HepG2 (cell line): ENCODE measurements around the gene CAMKMT. TPM values are rescaled to one million over a fixed set of nuclear protein-coding genes. Genes with fewer than 3 reads are reported as not detected.

Source experiments
- CEBPB ChIP-seq: IDR thresholded peaks from 2 replicates; pipeline ENCODE4 v1.6.1; 2011; ENCODE audit warnings: low read depth, low read length, improper control_type of control experiment, borderline replicate concordance
- CENPX ChIP-seq: sonication (generic); formaldehyde crosslinking; IDR thresholded peaks from 2 replicates; pipeline ENCODE4 v1.9.0; 2021; ENCODE audit warnings: mild to moderate bottlenecking, missing genetic modification reagents, moderate library complexity
- DNMT3B ChIP-seq: conservative IDR thresholded peaks from 2 replicates; pipeline ENCODE4 v1.6.1; 2016; ENCODE audit warnings: missing biosample characterization, control low read depth
- HNF4A ChIP-seq: sonication (generic); formaldehyde crosslinking; IDR thresholded peaks from 2 replicates; pipeline ENCODE4 v1.4.0; 2020; ENCODE audit warnings: missing genetic modification reagents
- KIAA2018 ChIP-seq: sonication (generic); formaldehyde crosslinking; IDR thresholded peaks from 2 replicates; pipeline ENCODE4 v1.5.0; 2020; ENCODE audit warnings: mild to moderate bottlenecking, missing genetic modification reagents, borderline replicate concordance
- MAFK ChIP-seq, 2 experiments: IDR thresholded peaks in 1 of 2; conservative IDR thresholded peaks in 1 of 2; 2 replicates each; pipeline ENCODE4 v1.6.1; 2011; ENCODE audit warnings: improper control_type of control experiment in 2 of 2, low read length in 2 of 2
- POGK ChIP-seq: sonication (generic); formaldehyde crosslinking; conservative IDR thresholded peaks from 2 replicates; pipeline ENCODE4 v1.8.0; 2022; ENCODE audit warnings: mild to moderate bottlenecking, moderate library complexity, missing genetic modification reagents
- POLR2AphosphoS2 ChIP-seq: IDR thresholded peaks from 2 replicates; pipeline ENCODE4 v1.6.1; 2011; ENCODE audit warnings: low read depth, low read length, improper control_type of control experiment
- SAFB2 ChIP-seq: sonication (generic); formaldehyde crosslinking; IDR thresholded peaks from 2 replicates; pipeline ENCODE4 v1.5.1; 2020; ENCODE audit warnings: missing genetic modification reagents, low read depth, mild to moderate bottlenecking, borderline replicate concordance
- WIZ ChIP-seq: sonication (generic); formaldehyde crosslinking; IDR thresholded peaks from 2 replicates; pipeline ENCODE4 v1.5.1; 2020; ENCODE audit warnings: mild to moderate bottlenecking, missing genetic modification reagents
- ZC3H4 ChIP-seq: sonication (generic); formaldehyde crosslinking; IDR thresholded peaks from 2 replicates; pipeline ENCODE4 v1.4.0; 2020; ENCODE audit warnings: missing genetic modification reagents, borderline replicate concordance
- ZNF101 ChIP-seq: sonication (generic); formaldehyde crosslinking; IDR thresholded peaks from 2 replicates; pipeline ENCODE4 v1.4.0; 2020; ENCODE audit warnings: mild to moderate bottlenecking, low read depth, missing genetic modification reagents, borderline replicate concordance
- ZNF143 ChIP-seq: sonication (generic); formaldehyde crosslinking; IDR thresholded peaks from 2 replicates; pipeline ENCODE4 v1.4.0; 2020; ENCODE audit warnings: missing genetic modification reagents
- ZNF329 ChIP-seq: sonication (generic); formaldehyde crosslinking; IDR thresholded peaks from 2 replicates; pipeline ENCODE4 v1.9.0; 2021; ENCODE audit warnings: low read depth, mild to moderate bottlenecking, missing genetic modification reagents
- ZNF446 ChIP-seq: sonication (generic); formaldehyde crosslinking; IDR thresholded peaks from 2 replicates; pipeline ENCODE4 v1.5.0; 2020; ENCODE audit warnings: mild to moderate bottlenecking, missing genetic modification reagents
- ZNF510 ChIP-seq: sonication (generic); formaldehyde crosslinking; IDR thresholded peaks from 2 replicates; pipeline ENCODE4 v1.4.0; 2020; ENCODE audit warnings: low read depth, mild to moderate bottlenecking, missing genetic modification reagents
- ZNF816 ChIP-seq: sonication (generic); formaldehyde crosslinking; IDR thresholded peaks from 2 replicates; pipeline ENCODE4 v1.8.0; 2022; ENCODE audit warnings: missing genetic modification reagents, mild to moderate bottlenecking, borderline replicate concordance
- ZSCAN22 ChIP-seq: sonication (generic); formaldehyde crosslinking; IDR thresholded peaks from 2 replicates; pipeline ENCODE4 v1.4.0; 2020; ENCODE audit warnings: mild to moderate bottlenecking, missing genetic modification reagents
- polyA plus RNA-seq, 8 experiments: library from polyadenylated mRNA; depleted of rRNA in 3 of 8; stranded (reverse) in 7 of 8; unstranded in 1 of 8; fragments of >200 nt; fragmentation: Illumina TruSeq in 4 of 8; extraction: Trizol in 4 of 8; gene quantifications; 2 replicates each; pipeline versions ENCODE4 v1.2.1 to v1.2.3, GENCODE V29; 2011 to 2016; ENCODE audit warnings: low read depth in 4 of 8, missing spikeins in 1 of 8, mixed read lengths in 1 of 8; ENCODE audit not compliant: insufficient read depth in 1 of 8
- total RNA-seq, 5 experiments: library from RNA; depleted of rRNA; stranded (reverse); fragments of >200 nt; fragmentation: Illumina TruSeq; extraction: Trizol; gene quantifications; 2 replicates each; pipeline ENCODE4 v1.2.3, GENCODE V29; 2016; ENCODE audit warnings: low read depth in 1 of 5

The CAMKMT gene
- total and polyA plus RNA-seq, 2 of the 13 experiments (the other 11 are each of a cell fraction or from before 2014, with no cell fraction given), result 6.9 to 20.8 TPM

GRCh38 chr2:44361330-44362206 is at the start of gene CAMKMT, which contains the start of gene PREPL (continued):
- TF ChIP-seq ZC3H4 (CRISPR knock-in tag), result no peak
- TF ChIP-seq SAFB2 (CRISPR knock-in tag), result no peak; the same call in 1 of the 2 replicates
- TF ChIP-seq ZNF510 (CRISPR knock-in tag), result 0 out of 2 replicates have a peak, but pooled peaks have one; percentile 24
- TF ChIP-seq KIAA2018, result 0 out of 2 replicates have a peak, but pooled peaks have one; percentile 15
- peak; percentile 81 for TF ChIP-seq ZNF143 (CRISPR knock-in tag)
- TF ChIP-seq DNMT3B (CRISPR knock-in tag), result no peak; the same call in 1 of the 2 replicates
- no peak; the same call in 1 of the 2 replicates for TF ChIP-seq ZNF816 (CRISPR knock-in tag)
- peak; percentile 93 for TF ChIP-seq POGK (CRISPR knock-in tag)
- peak; percentile 98 for TF ChIP-seq CEBPB
- no peak for TF ChIP-seq POLR2AphosphoS2
- no peak for TF ChIP-seq ZSCAN22 (CRISPR knock-in tag)
- TF ChIP-seq CENPX (CRISPR knock-in tag), result no peak
- 0 out of 2 replicates have a peak, but pooled peaks have one; percentile 34 for TF ChIP-seq ZNF101
- no peak for TF ChIP-seq MAFK (conservative IDR thresholded peaks at IDR 0.05 in 1 of 2, IDR thresholded peaks at IDR 0.05 in 1 of 2; ENCODE audit: low read length in 2 of 2)
- TF ChIP-seq WIZ, result no peak
- peak; percentile 87; the same call in 1 of the 2 replicates for TF ChIP-seq ZNF446 (CRISPR knock-in tag)
- TF ChIP-seq ZNF329, result peak; percentile 92; the same call in 1 of the 2 replicates
- no peak for TF ChIP-seq HNF4A
